ENCODE measurements around the gene FSTL5. TPM values are rescaled to one million over a fixed set of nuclear protein-coding genes. Genes with fewer than 3 reads are reported as not detected.

The FSTL5 gene
- total and polyA plus RNA-seq, 9 of the 15 experiments (the other 6 are each of a cell fraction or from before 2014, with no cell fraction given), result 0.09 to 3.1 (median 0.50) TPM; not detected in 1

DNA sequence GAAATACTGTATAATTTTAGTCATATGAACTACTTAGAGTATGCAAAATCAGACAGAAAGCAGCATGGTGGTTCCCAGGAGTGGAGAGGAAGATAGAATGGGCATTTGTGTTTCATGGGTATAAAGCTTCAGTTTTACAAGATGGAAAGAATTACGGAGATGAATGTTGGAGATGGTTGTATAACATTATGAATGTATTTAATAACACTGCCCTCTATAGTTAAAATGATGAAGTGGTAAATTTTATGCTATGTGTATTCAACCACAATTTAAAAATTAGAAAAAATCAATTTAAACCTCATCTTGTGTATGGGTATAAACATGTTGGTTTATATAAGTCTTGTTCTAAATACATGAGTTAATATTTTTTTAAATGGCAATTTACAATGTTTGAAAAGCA is 521.1 kb downstream of the FSTL5 start:
- FAIRE-seq (no peak), ATAC-seq (no peak), DNase-seq (ENCODE audit: extremely low read depth in 1 of 4, low spot score in 3 of 4) (no peak)
- ChIA-PET POLR2A (no interaction called here), CTCF (ENCODE audit: low intra/inter-chr PET ratio) (no interaction called here)
- in situ Hi-C loops (cut with MboI) (no loop called here), intact Hi-C loops (cut with micrococcal nuclease) (no loop called here)
- WGBS (ENCODE audit: insufficient coverage, low coverage, missing lambda C conversion rate), result no CpG with 5 or more reads among the region's 1 CpG
- no peaks in the 10 kb centered on the region for H3K4me1 ChIP-seq (replicated peaks in 1 of 2; ENCODE audit: control insufficient read depth in 2 of 2, insufficient read depth in 2 of 2, low read length in 2 of 2)
- H3K79me2 ChIP-seq (ENCODE audit: control insufficient read depth, insufficient read depth, low read length), result no peaks in the 10 kb centered on the region
- H3K4me2 ChIP-seq (ENCODE audit: insufficient read depth, low read length), result no peak overlapping the region
- H3K4me3 ChIP-seq, result no peak overlapping the region
- no peaks in the 10 kb centered on the region for H3K27me3 ChIP-seq (ENCODE audit: control insufficient read depth in 2 of 2, insufficient read depth in 2 of 2, low read length in 2 of 2)
- no peak overlapping the region for H2AFZ ChIP-seq (ENCODE audit: low read depth, low read length)
- BruUV-seq (replicated peaks), result no TSS peak
- no peaks in the 10 kb centered on the region for H3K36me3 ChIP-seq (ENCODE audit: control insufficient read depth, insufficient read depth, low read length)
- no peaks in the 10 kb centered on the region for H4K20me1 ChIP-seq (replicated peaks; ENCODE audit: control insufficient read depth, insufficient read depth, low read length)
- no peaks in the 10 kb centered on the region for H3K9me1 ChIP-seq (ENCODE audit: control insufficient read depth, insufficient read depth, low read length)
- H3K9me3 ChIP-seq (replicated peaks; ENCODE audit: control insufficient read depth, insufficient read depth, low read depth, low read length), result no peaks in the 10 kb centered on the region
- H3K27ac ChIP-seq (ENCODE audit: extremely low read depth, low read depth, low read length), result no peak overlapping the region
- no peak overlapping the region for H3K9ac ChIP-seq (ENCODE audit: insufficient read depth in 1 of 2, low read depth in 2 of 2, low read length in 2 of 2)
- TF ChIP-seq SP1 (CRISPR knock-in tag; IDR thresholded peaks at IDR 0.05), result no peak
- TF ChIP-seq, protein P1, sequence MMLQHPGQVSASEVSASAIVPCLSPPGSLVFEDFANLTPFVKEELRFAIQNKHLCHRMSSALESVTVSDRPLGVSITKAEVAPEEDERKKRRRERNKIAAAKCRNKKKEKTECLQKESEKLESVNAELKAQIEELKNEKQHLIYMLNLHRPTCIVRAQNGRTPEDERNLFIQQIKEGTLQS (IDR thresholded peaks at IDR 0.05), result no peak
- TF ChIP-seq, protein P1 (CRISPR knock-in tag; conservative IDR thresholded peaks at IDR 0.05), result no peak
- TF ChIP-seq, protein P2, sequence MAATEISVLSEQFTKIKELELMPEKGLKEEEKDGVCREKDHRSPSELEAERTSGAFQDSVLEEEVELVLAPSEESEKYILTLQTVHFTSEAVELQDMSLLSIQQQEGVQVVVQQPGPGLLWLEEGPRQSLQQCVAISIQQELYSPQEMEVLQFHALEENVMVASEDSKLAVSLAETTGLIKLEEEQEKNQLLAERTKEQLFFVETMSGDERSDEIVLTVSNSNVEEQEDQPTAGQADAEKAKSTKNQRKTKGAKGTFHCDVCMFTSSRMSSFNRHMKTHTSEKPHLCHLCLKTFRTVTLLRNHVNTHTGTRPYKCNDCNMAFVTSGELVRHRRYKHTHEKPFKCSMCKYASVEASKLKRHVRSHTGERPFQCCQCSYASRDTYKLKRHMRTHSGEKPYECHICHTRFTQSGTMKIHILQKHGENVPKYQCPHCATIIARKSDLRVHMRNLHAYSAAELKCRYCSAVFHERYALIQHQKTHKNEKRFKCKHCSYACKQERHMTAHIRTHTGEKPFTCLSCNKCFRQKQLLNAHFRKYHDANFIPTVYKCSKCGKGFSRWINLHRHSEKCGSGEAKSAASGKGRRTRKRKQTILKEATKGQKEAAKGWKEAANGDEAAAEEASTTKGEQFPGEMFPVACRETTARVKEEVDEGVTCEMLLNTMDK (IDR thresholded peaks at IDR 0.05; ENCODE audit: borderline replicate concordance, insufficient read depth, low read depth, low read length, poor library complexity, severe bottlenecking), result no peak
- no peak for TF ChIP-seq KLF6 (CRISPR knock-in tag; IDR thresholded peaks at IDR 0.05; ENCODE audit: borderline replicate concordance)
- TF ChIP-seq, protein P3, sequence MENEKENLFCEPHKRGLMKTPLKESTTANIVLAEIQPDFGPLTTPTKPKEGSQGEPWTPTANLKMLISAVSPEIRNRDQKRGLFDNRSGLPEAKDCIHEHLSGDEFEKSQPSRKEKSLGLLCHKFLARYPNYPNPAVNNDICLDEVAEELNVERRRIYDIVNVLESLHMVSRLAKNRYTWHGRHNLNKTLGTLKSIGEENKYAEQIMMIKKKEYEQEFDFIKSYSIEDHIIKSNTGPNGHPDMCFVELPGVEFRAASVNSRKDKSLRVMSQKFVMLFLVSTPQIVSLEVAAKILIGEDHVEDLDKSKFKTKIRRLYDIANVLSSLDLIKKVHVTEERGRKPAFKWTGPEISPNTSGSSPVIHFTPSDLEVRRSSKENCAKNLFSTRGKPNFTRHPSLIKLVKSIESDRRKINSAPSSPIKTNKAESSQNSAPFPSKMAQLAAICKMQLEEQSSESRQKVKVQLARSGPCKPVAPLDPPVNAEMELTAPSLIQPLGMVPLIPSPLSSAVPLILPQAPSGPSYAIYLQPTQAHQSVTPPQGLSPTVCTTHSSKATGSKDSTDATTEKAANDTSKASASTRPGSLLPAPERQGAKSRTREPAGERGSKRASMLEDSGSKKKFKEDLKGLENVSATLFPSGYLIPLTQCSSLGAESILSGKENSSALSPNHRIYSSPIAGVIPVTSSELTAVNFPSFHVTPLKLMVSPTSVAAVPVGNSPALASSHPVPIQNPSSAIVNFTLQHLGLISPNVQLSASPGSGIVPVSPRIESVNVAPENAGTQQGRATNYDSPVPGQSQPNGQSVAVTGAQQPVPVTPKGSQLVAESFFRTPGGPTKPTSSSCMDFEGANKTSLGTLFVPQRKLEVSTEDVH (IDR thresholded peaks at IDR 0.05; ENCODE audit: low read depth, partially characterized antibody), result no peak
- no peak for TF ChIP-seq SRF (CRISPR knock-in tag; IDR thresholded peaks at IDR 0.05)
- TF ChIP-seq SAFB2 (IDR thresholded peaks at IDR 0.05; ENCODE audit: borderline replicate concordance, low read depth, low read length, severe bottlenecking), result no peak
- TF ChIP-seq, protein P4, sequence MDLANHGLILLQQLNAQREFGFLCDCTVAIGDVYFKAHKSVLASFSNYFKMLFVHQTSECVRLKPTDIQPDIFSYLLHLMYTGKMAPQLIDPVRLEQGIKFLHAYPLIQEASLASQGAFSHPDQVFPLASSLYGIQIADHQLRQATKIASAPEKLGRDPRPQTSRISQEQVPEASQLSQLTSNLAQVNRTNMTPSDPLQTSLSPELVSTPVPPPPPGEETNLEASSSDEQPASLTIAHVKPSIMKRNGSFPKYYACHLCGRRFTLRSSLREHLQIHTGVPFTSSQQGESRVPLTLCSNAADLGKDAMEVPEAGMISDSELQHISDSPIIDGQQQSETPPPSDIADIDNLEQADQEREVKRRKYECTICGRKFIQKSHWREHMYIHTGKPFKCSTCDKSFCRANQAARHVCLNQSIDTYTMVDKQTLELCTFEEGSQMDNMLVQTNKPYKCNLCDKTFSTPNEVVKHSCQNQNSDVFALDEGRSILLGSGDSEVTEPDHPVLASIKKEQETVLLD (IDR thresholded peaks at IDR 0.05), result no peak
- no peak for TF ChIP-seq TRIM28 (IDR thresholded peaks at IDR 0.05)
- no peak for TF ChIP-seq NEUROD1 (IDR thresholded peaks at IDR 0.05; ENCODE audit: borderline replicate concordance, low read depth, low read length, partially characterized antibody)
- TF ChIP-seq, protein P5, sequence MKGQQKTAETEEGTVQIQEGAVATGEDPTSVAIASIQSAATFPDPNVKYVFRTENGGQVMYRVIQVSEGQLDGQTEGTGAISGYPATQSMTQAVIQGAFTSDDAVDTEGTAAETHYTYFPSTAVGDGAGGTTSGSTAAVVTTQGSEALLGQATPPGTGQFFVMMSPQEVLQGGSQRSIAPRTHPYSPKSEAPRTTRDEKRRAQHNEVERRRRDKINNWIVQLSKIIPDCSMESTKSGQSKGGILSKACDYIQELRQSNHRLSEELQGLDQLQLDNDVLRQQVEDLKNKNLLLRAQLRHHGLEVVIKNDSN (CRISPR knock-in tag; IDR thresholded peaks at IDR 0.05), result no peak
